ENCODE data around the gene PMPCA.

PMPCA gene

GRCh38 chr9:136438548-136439480, 28.4 kb downstream of the PMPCA start:
- peak in 3 of 4 experiments; percentile 23 to 35 (median 33) for DNase-seq

- peak; percentile 59 to 87 (median 73) for DNase-seq
Measured at GRCh38 chr9:136439481-136440408, 29.3 kb downstream of the PMPCA start, which contains the start of gene INPP5E. INPP5E (minus strand) TSS chr9:136439845; CDS start chr9:136439419, 426 bp downstream.

GRCh38 chr9:136441191-136441680, 30.8 kb downstream of the PMPCA start:
- DNase-seq = no peak

GRCh38 chr9:136441681-136442245, 31.3 kb downstream of the PMPCA start:
- DNase-seq = no peak

- DNase-seq = no peak
Measured at GRCh38 chr9:136442265-136442664, 31.8 kb downstream of the PMPCA start.

- DNase-seq = no peak
Measured at GRCh38 chr9:136443087-136443486, 32.6 kb downstream of the PMPCA start.

DNA sequence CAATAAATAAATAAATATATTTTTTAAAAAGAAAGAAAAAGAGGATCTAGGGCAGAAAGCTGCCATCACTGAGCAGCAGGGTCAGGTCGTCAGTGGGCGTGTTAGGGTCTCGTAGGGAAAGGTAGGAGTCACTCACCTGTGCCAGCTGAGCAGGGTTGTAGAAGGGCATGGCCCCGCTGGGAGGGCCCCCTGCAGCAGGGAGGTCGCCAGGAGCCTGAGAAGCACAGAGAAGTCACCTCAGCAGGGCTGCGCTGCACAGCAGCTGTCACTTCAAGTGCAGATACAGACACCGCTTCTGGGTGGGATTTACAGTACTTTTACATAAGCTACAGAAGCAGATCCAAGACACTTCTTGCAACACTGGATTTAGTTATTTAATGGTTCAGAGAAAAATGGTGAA, 33.2 kb downstream of the PMPCA start:
- no peak for DNase-seq

DNA sequence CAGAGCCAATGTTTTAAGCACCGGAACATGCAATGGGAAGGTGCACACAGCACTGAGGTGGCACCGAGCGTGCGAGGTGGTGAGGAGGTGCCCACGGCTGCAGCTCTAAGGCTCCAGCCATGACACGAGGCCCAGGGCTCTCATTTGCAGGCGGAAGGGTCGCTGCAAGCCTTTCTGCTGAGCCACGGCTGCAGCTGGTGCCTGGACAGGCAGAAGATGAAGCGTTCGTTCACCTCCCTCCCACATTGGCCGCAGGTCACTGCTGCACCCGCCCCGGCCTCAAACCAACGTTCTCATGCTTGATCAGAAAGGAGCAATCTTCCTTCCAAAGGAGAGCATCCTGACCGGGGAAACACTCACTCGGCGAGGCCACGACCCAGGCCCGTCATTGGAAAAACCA, 33.6 kb downstream of the PMPCA start:
- DNase-seq = no peak

DNA sequence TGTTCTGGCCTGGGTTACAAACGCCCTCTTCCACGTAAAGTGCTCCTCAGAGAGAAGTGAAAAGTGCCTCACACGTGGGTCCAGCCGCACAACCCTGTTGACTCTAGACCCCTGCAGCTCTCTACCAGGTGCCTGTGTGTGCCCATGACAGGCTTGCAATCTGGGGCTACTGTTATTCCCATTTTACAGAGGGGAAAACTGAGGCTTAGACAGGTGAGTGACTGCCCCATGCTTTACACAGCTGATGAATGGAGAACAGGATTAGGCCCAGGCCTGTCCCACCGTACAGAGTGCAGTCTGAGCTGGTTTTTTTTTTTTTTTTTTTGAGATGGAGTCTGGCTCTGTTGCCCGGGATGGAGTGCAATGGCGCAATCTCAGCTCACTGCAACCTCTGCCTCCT, 35.3 kb downstream of the PMPCA start:
- DNase-seq = no peak

- no peak for DNase-seq
Measured at GRCh38 chr9:136447173-136447778, 36.8 kb downstream of the PMPCA start.

- DNase-seq = no peak
Measured at GRCh38 chr9:136448655-136449054, 38.2 kb downstream of the PMPCA start.

- no peak for DNase-seq
Measured at GRCh38 chr9:136451221-136451877, 40.9 kb downstream of the PMPCA start.

GRCh38 chr9:136453326-136453725, 42.9 kb downstream of the PMPCA start:
- no peak for DNase-seq

GRCh38 chr9:136454026-136454796, 43.8 kb downstream of the PMPCA start:
- DNase-seq = no peak

- DNase-seq = no peak
Measured at GRCh38 chr9:136455043-136456002, 44.9 kb downstream of the PMPCA start.

GRCh38 chr9:136456258-136456657, 45.8 kb downstream of the PMPCA start:
- DNase-seq = no peak

DNA sequence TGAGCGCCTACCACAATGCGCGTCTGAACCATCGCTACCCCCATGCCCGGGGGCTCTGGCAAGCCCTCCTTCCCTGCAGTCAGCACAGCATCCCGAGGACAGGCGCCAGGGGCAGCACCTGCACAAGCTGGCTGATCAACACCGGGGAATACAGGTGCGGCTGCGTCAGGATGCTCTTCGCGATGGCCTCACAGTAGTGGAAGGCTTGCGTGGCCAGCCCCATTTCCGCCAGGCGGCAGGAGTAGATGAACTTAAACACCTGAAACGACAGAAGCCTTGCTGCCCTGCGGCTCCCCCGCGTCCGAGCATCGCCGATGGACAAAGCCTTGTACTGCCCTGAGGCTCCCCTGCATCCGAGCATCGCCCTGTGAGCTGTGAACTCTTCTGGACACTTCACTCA, 46.9 kb downstream of the PMPCA start:
- no peak for DNase-seq

- DNase-seq = no peak
Measured at GRCh38 chr9:136459425-136459824, 49.0 kb downstream of the PMPCA start.

DNA sequence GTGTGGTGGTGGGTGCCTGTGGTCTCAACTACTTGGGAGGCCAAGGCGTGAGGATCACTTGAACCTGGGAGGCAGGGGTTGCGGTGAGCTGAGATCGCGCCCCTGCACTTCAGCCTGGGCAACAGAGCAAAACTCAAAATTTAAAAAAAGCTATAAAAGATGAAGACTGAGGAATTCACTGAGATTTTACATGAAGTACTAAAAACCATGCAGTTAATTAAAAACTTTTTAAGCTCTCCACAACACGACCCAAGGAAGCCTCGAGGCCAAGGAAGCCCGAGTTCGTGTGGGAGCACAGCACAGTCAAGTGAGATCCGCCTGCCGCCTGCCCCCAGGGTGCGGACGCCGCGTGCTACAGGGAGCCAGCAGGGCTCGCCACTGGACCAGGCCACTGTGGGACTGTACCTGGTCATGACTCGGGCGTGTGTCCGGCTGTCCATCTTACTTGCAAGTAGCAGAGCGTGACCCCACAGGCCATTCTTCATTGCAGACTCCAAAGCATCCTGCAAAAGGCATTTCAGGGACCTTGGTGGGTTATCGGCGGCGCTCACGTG, 50.4 kb downstream of the PMPCA start:
- DNase-seq = no peak

DNA sequence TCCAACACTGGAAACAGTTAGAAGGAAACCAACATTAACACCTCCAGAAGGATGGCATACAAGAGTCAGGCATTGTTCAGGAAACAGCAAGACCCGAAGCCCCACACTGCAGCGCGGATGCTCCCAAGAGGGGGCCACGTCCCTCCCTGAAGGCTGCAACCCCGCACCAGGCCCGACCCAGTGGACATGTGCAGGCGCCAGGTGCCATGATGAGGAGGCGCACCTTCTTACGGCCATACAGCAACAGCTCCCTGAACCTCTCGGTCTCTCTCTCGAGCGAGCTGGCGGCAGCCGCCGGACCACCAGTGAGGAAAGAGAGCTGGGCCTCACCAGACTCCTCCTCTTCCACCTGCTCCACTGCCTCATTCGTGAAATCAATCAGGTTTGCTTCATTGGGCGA, 52.2 kb downstream of the PMPCA start:
- no peak for DNase-seq
